CD4-positive, alpha-beta T cell treated with Interleukin-12 subunit alpha and Interleukin-12 subunit beta, for 1 hour (primary cell): ENCODE results near the gene ECHDC1.
"Not testable (repeated sequence)": the region's sequence is repeated elsewhere in the genome, so short reads cannot be mapped to it uniquely, and the experiment has no call there.

Experiments used
- DNase-seq: peaks from one replicate; pipeline ENCODE4 v3.0.0-alpha.2; 2020

Gene ECHDC1

DNA sequence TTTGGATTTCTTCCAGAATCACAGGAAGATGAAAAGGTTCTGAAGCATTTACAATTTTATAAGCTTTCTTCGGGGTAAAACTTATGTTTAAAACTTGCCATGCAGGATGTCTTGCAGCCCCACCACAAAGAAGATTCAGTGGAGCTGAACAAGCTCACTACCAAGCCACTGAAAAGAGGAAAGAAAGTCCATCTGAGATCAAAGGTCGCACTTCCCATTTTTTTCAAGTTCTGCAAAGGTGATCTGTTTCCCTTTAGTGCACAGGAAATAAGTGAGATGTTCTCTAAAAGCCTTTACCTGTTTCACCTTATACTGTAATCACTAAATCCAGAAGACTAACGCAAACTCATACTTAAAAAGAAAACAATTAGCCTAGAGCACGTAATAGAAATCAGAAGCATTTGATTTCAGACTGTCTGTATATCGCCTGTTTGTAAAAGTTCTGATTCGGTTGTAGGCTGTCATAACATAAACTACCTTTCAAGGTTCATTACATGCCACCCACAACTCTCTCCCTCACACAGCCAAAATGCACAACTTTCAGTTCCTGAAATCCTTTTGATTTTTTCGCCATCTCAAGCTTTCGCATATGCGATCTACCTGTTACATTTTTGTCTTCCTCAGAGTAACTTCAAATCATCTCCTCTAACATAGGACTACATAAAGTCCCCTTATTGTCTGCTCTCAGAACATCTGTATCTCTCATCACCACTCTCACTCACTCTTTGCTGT is 1.8 kb downstream of the ECHDC1 start:
- DNase-seq, result no peak

DNA sequence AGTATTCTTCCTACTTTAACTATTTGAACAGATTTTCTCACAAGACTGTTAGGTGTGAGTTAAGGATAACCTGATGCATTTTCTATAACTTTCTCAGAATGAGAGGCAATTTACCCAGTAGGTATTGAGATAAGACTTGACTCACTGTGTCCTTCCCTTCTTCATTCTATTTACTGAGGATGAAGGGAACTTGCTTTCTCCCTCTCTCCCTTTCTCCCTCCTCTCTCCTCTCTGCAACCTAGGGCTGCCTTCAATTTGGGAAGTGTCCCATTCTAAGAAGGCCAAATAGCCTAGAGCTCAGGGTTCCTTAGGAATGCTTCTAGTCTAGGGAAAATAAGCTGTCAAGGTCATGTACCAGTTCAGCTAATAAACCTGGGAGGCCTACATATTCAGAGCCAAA is 3.2 kb downstream of the ECHDC1 start:
- no peak for DNase-seq

DNA sequence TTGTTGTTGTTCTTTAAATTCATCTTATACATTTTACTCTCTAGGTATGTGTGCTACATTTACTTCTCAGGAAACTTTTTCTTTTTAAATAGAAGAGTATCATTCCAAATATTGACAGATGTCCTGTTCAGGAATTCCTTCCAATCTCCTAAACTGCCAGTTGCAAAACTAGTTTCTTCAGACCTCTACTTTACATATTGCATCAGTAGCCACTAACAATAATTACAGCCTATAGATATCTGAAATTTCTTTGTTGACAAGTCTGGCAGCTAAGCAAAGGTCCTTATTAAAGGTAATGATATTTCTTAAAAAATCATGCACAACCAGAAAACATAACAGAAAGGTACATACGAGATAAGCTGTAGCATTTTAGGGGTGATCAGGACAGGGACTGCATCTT is 4.5 kb downstream of the ECHDC1 start:
- no peak for DNase-seq

DNA sequence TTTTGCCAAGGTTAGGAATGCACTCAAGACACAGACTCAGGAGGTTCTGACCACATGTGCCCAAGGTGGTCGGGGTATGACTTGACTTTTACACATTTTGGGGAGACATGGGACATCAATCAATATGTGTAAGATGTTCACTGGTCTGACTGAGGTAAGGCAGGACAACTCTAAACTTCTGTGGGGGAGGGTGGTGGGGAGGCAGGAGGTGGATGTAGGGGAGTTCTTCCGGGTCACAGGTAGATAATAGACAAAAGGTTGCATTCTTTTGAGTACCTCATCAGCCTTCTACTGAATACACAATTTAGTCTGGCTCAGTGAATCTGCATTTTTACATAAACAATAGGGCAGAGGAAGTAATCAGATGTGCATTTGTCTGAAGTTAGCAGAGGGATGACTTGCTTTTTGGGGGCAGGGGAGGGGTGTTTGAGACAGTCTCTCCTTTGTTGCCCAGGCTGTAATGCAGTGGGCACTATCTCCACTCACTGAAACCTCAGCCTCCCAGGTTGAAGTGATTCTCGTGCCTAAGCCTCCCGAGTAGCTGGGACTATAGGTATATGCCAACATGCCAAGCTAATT is 10.9 kb downstream of the ECHDC1 start:
- no peak for DNase-seq

DNA sequence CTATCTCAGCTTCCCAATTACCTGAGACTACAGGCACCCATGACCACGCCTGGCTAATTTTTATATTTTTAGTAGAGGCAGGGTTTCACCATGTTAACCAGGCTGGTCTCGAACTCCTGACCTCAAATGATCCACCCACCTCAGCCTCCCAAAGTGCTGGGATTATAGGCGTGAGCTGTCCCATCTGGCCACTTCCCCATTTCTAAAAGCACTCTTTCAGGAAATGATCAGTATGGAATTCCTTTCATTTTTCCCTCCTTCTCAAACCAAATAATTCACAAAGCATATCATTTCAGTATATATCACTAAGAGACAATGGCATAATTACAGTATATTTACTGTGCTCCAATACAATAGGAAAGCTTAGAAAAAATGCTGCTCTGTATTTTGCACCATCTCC is 12.2 kb downstream of the ECHDC1 start:
- not testable (repeated sequence) for DNase-seq

DNA sequence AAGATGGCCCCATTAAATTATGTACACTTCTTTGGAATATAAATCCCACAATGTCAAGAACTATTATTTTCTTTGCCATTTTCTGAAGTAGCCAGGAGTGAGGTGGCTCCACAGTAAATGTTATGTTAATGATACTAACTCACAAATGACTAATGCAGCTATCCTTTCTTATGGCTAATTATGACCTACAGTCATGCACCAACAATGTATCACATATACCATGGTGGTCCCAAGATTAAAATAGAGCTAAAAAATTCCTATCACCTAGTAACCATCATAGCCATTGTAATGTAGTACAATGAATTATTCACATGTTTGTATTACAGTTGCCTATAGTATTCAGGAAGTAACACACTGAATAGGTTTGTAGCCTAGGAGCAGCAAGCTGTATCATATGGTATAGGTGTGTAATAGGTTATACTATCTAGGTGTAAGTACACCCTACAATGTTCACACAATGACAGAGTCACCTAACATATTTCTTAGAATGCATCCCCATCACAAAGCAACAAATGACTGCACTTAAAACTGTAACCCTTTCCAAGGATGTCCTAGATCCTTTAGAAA is 15.3 kb downstream of the ECHDC1 start:
- DNase-seq, result no peak

DNA sequence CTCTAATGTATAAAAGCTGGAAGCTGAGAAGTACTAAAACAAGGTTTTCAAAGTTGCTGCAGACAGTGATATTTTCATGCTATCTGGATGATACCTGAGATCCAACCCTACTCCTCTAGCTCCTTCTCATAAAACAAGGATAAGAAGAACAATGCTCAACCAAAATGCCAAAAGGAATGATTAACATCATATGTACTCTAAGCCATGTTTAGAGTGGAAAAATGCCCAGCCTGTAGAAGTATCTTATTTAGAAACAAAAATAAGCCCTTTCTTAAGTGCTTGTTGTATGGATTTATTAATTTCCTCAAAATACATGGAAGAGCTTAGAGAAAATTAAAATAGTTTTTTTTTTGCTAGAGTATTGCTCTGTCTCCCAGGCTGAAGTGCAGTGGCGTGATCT is 23.7 kb downstream of the ECHDC1 start:
- no peak for DNase-seq

DNA sequence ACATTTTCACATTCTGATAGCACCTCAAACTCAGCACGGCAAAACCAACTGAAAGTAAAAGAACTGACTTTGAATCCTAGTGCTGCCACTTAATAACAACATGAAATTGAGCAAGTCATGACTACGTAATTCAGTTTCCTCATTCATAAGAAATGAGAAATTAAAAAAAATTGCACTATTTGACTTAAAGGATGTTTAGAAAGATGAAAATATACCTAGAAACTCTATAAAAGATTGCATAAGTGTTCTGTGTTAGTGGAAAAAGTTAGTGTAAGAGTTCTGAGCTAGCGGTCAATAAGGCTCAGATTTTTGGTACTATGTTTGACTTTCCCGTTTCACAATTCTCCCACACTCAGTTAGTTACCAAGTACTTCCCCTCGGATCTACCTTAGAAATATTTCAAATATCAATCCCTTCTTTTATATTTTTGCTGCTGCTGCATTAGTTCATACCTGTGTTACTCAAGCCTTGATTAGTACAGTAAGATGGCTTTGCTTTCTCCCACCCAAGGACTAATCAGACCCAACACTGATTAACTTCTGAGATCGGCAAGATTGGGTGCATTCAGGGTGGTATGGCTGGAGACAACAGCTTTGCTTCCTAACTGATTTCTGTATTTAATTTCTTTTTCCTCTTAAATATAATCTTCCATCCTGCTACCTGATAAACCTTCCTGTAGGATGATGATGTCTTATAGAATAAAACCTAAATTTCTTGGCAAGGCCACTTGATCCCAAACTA is 25.9 kb downstream of the ECHDC1 start:
- DNase-seq, result no peak

DNA sequence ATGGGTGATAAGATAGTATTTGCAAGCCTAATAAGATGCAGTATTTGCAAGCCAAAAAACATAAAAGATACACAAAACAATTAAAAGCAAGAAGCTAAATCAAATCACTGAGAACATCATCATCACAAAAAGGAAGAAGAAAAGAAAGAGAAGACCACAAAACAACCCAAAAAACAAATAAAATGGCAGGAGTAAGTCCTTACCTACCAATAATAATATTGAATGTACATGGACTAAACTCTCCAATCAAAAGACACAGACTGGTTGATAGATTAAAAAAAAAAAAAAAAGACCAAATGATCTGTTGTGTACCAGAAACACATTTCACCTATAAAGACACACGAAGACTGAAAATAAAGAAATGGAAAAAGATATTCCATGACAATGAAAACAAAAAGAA is 37.7 kb downstream of the ECHDC1 start:
- no peak for DNase-seq

DNA sequence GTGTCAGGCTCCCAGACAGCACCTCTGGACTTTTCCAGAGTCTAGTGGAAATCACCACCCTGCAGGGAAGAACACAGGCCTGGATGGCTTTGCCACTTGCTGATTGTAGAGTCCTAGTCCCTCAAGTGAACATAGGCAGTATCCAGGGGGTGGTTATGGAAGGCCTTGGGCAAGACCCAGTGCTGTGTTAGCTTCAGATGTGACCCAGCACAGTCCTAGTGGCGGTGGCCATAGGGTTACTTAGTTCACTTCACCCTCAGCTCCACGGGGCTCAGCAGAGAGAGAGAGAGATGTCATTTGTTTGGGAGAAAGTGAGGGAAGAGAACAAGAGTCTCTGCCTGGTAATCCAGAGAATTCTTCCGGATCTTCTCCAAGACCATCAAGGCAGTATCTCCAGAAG is 39.5 kb downstream of the ECHDC1 start:
- no peak for DNase-seq

DNA sequence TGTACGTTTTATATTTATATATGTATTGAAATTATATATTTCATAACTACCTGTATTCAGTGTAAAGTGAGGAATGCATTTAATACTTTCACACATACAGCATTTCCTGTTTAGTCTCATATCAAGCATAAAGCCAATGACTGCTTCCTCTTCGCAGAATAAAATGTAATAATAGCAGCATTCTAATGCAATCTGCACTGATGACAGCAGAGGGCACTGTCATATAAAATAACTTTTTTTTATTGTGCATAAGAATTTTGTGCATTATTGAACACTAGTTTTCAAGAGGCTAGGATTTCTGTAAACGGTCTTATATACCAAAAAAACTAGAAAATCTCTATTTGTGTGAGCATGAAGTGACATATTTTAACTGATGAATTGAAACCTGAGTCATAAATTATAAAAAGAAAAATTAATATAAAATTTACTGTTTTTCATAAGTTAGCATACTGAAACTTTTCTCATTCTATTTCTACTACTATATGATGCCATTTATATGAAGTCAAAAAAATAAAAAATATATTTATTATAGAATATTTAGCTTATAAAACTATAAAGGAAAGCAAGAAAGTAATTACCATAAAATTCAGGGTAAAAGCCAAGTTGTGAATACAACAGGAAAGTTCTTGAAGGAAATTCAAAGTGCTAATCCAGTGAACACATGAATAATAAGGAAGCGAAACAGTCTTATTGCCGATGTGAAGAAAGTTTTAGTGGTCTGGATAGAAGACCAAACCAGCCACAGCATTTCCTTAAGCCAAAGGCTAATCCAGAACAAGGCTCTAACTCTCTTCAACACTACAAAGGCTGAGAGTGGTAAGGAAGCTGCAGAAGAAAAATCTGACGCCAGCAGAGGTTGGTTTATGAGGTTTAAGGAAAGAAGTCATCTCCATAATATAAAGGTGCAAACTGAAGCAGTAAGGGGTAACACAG is 40.4 kb downstream of the ECHDC1 start:
- peak; percentile 73 for DNase-seq

DNA sequence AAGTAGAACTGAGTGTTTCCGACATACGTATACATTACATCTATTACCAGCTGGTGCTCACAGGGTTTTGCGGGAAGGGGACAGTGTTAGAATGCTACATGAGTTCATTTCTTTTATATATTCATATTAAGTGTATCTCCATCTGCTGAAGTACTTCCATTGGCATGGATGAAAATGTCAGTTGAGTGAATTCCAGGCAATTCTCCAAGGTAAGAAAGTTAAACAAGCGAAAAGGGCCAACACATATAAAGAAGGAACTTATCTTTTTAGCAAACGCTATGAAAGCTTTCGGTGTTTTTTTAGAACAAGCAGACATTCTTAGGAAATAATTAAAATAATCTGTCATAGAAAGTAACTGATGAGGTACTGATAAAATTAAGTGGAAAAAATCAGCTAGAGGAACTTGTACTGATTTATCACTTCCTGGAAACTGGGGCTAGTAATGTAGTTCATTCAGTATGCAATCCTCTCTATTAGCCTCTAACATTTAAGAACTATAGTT is 42.2 kb downstream of the ECHDC1 start:
- no peak for DNase-seq

DNA sequence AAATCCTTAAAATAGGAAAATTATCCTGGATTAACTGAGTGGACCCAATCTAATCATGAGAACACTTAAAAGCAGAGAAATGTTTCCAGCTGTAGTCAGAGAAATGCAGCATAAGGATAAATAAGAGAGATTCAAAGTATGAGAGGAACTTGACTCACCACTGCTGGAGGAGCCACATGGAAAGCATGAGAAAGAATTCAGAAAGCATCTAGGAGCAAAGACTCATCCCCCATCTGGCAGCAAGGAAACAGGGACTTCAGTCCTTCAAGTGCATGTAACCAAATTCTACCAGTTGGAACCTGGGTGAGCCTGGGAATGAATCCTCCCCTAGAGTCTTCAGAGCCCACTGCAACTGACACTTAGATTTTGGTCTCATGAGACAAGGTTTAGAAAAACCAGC is 43.0 kb downstream of the ECHDC1 start:
- DNase-seq, result no peak

DNA sequence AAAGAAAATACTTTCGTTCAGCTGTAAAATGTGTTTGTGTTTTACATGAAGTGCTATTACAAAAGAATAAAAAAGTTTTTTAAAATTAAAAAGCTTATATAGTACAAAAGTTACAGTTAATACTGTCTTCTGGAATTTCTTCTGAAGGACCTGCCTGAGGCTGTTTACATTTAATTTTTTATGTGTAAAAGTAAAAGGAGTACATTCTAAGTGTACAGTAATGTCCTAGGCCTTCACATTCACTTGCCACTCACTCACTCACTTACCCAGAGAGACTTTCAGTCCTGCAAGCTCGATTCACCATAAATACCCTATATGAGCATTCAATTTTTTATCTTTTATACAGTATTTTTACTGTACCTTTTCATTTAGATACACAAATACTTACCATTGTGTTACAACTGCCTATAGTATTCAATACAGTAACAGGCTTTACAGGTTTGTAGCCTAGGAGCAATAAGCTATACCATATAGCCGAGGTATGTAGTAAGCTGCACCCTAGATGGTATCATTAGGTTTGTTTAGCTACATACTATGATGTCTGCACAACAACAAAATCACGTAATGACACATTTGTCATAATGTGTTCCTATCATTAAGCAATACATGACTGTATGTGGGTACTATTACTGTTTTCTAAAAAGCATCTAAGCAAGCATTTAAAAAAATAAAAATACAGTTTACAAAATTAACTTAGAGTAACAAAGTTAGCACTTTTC is 43.7 kb downstream of the ECHDC1 start:
- no peak for DNase-seq

DNA sequence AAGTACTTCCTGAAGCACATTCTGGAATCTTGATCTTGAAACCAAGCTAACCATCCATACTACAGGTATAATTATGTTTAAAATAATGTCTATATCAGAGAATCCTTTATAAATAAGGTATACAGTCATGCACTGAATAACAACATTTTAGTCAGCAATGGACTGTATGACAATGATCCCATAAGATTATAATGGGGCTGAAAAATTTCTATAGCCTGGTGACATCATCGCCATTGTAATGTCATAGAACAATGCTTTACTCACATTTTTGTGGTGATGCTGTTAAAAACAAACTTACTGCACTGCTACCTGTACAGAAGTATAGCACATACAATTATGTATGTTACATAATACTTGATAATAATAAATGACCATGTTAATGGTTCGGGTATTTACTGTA is 44.9 kb downstream of the ECHDC1 start:
- no peak for DNase-seq

DNA sequence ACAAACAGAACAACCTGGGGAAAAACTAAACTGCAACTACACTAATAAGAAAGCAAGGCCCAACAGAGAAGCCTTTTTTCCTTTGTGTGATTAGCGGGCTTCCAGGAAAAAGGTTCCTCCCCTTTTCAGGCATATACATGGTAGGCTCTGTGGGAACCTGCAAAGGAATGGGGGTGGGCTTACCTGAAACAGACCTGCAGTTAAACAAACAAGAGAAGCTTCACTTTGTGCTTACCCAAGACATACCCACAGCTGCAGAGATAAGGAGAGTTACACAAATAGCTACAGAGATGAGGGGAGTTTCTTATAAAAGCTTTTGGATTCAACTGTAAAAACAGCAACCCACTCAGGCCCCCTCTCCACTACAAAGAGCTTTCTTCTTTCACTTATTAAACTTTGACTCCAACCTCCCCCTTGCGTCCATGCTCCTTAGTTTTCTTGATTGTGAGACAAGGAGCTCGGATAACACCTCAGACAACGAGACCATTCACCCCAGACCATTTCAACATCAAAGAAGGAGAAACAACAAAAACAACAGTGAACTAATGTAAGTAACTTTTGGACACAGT is 45.8 kb downstream of the ECHDC1 start:
- no peak for DNase-seq

DNA sequence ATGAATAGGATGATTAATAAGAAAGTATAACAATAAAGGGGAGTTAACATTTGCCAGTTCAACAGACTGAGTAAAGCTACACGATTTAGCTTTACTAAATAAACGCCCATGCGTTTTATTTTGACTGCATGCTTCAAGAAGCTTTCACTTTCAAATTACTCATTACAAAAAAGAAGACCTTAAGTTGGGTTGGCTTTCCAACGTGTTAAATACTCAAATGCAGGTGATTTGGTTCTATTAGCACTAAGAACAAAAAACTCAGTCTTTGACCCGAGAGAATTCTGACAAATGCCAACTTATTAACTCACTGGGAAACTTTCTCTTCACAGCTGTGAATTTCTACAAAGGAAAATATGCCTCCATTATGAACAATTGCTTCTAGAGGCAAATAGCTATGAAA is 51.9 kb downstream of the ECHDC1 start:
- no peak for DNase-seq

DNA sequence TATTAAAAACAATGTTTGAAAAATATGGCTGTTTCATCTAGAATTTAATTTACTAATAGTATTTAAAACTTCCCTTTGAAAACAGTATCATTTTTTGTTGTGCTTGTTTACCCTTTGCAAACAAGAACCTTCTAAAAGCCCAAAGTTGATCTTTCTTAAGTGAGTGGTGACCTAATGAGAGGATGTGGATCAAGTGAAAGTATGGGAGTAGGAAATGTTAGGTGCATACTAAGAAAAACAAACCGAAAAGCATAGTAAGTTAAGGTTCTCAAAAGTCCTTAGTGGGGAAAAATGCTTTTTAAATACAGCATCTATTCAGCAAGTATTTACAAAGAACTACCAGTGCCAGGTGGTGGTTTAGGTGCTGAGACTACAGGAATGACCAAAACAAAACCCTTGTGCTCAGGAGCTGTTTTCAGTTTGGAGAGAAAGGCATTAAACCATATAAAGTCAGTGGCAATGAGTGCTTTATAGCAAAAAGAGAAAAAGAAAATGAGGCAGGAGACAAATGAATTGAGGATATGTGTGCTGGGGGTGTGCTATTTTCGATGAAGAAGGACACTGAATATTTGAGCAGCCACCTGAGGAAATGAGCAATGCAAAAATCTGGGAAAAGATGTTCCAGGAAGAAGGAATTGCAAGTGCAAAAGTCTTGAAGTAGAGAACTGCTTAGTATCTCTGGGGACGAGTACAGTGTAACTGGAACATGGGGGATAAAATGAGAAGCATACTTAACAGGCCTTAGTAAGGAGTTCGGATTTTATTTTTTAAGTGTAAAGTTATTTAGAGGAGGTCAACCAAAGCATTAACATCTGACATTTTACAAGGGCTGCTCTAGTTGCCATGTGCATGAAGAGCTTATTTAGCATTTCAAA is 52.8 kb downstream of the ECHDC1 start:
- no peak for DNase-seq

DNA sequence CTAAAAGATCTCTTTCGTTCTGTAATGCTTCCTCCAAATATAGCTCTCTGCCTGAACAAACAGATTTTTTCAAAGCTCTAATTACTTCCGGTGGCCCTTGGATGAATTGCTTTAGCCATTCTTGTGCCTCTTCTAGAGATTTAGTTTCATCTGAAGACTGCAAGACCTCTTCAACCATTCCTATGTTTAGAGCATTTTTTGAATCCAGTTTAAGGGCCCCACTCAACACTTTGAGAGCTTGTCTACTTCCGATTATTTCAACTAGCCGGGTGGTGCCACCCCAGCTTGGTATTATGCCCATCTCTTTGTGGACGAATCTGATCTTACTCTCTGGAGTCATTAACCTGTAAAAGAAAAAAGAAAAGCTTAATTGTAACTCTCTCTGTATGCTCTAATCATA is 53.5 kb downstream of the ECHDC1 start:
- DNase-seq, result no peak

DNA sequence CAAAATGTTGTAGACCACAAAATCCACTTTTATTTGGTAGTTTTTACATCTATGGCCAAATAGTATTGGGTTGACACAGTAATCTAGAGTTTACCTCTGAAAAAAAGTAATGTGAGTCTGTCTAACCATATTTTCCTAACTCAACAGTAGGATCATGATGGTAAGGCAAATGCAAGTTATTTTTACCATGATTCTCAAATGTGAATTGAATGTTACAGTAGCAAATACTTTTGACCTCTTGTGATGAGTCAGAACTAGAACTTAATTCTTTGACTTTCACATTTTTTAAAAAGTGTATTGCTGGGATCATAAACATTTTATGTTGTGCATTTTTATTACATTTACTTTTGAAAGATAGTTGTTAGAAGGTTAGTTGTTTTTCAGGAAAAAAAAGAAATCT is 54.7 kb downstream of the ECHDC1 start:
- DNase-seq, result no peak

DNA sequence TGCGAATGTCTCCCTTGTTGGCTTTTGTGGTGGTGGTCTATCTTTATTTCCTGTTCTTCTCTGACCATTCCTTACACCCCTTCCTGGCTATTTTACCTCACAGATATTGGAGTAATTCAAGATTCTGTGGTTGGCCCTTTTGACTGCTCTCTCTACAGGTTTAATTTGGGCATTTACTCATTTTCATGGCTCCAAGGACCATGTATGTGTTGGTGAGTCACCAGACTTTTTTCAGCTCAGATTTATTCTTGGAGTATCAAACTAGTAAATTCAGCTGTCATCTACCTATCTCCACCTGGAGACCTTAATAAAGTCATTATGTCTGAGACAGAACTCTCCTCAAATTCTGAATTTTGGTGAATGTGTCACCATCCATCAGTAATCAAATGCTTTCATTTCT is 61.2 kb downstream of the ECHDC1 start:
- DNase-seq, result no peak
